Glomerular endothelial cell (primary cell): ENCODE data around the gene FGF22. TPM values are rescaled to one million over a fixed set of nuclear protein-coding genes. Genes with fewer than 3 reads are reported as not detected.
A peak's percentile ranks its signal among the peaks of the same experiment; 100 is the strongest.
"Not testable (repeated sequence)": the region's sequence is repeated elsewhere in the genome, so short reads cannot be mapped to it uniquely, and the experiment has no call there.

Experiments used
- DNase-seq: peaks from one replicate; pipeline ENCODE4 v3.0.0-alpha.2; 2011; ENCODE audit warnings: low read depth, low spot score; ENCODE audit errors: extremely low read depth
- total RNA-seq: library from RNA; depleted of rRNA; stranded (reverse); fragments of >200 nt; gene quantifications from 2 replicates; pipeline ENCODE4 v1.2.3, GENCODE V29; 2015

The FGF22 gene
- total RNA-seq, 1 donor from 2014 or later = 0.35 TPM

DNA sequence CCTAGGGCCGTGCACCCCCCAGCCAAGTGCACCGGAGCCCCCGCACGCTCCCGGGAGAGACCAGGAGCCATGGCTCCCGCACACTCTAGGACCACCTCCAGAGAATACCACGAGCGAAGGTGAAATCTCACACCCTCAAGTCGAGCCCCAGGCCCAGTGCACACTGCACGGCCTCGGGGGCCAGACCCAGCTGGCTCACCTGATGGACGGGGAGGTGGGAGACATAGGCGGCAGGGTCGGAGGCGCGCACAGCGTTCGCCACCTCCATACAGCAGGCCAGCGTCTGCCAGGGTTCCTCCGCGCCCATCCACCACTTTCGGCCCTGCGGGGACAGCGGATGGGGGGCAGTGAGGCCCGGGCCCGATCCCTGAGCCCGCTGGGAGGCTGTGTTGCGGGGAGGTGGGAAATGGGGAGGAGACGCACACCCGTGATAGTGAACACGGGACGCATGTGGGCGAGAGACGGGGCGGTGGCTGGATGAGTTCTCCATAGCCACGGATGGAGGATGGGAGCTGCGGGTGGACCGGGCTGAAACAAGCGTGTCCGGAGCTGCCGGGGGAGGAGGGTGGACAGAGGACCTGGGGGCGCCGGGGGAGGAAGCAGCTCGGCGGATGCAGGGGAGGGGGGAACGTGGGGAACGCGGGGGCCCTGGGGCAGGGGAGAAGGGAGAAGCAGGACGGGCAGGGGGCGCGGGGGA lies 19.4 kb upstream of the FGF22 start:
- no peak for DNase-seq

DNA sequence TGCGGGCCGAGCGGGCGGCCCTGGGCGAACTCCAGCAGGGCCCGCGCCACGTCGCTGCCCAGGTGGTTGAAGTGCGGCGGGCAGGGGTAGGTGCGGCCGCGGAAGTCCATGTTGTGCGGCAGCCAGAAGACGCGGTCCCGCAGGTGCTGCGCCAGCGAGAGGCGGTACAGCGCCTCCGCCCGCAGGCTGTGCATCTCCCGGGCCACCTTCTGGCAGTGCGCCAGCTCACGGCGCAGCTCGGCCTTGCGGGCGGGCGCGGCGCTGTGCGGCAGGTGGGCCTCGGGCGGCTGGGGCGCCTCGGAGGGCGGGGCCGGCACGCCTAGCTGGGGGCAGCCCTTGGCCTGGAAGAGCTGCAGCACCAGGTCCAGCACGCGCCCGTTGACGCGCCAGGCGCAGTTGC lies 18.5 kb upstream of the FGF22 start:
- not testable (repeated sequence) for DNase-seq

DNA sequence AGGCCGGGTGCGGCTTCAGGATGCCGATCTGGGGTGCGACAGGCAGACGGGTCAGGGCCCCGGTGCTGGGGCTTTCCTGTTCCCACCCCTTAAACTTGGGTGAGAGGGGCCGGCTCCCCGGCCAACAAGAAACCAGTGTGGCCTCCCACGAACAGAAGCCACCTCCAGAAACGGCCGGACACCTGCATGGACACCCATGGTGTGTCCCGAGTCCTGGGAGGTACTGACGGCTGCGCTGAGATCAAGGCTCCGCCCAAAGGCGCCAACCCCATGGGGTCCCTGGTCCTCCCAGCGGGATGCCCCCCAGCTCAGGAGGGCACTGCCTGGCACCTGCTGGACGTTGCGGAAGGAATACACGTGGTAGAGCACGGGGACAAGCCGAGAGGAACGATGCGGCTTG lies 17.9 kb upstream of the FGF22 start:
- no peak for DNase-seq

DNA sequence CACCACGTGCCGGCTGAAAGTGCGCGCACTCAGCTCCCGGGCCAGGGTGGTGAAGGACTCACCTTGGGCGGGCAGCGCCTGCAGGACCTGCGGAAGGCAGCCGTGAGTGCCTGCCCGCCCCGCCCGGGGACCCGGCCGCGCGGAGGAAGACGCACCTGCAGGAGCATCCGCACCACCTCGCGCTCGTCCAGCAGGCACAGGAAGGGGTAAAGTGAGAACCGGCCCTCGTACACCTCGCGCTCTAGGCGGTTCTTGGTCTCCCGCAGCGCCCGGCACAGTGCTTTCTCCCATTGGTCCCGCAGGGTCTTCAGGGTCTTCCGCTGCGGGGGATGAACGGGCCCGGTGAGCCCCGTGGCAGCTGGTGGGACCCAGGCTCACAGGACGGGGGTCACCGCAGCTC lies 17.0 kb upstream of the FGF22 start:
- DNase-seq = no peak

- no peak for DNase-seq
These were observed 16.3 kb upstream of the FGF22 start for GRCh38 chr19:623175-623916.

DNA sequence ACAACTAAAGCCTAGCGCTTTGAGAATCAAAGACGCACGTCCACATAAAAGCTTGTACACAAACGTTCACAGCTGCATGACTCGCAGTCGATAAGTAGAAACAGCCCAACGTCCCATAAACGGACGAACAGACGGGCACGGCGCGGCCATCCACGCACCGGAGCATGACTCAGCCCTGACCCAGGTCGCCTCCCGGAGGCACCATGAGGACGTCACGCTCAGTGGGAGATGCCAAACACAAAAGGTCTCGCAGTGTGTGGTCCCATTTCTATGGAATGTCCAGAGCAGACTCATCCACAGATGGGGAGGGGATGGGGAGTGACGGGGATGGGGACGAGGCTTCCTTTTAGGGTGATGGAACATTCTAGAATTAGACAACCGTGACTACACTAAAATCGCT lies 15.7 kb upstream of the FGF22 start:
- no peak for DNase-seq

- DNase-seq = no peak
These were observed 15.1 kb upstream of the FGF22 start for GRCh38 chr19:624433-625109.

DNA sequence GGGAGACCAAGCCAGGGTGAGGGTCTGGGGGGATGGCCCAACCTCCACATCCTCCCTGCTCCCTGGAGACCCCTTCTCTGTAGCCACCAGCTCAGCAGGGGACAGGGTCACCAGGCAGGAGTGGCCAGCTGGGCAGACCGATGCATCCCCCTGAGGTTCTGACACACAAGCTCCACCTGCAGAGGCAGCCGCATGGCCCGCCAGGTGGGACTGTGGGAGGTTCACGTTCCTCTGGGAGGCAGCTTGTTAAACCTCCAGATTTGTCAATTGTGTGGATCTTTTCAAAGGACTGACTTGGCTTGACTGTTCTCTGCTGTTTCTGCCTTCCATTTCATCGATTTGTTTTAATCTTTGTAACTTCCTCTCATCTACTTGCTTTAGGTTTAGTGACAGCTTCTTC lies 14.4 kb upstream of the FGF22 start:
- DNase-seq = no peak

DNA sequence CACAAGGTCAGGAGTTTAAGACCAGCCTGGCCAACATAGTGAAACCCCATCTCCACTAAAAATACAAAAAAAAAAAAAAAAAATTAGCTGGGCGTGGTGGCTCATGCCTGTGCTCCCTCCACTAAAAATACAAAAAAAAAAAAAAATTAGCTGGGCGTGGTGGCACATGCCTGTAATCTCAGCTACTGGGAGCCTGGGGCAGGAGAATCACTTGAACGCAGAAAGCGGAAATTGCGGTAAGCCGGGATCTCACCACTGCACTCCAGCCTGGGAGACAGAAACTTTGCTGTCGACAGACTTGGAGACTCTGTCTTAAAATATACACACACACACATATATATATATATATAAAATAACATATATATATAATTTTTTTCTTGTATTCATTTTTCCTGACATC lies 13.1 kb upstream of the FGF22 start:
- DNase-seq = not testable (repeated sequence)

DNA sequence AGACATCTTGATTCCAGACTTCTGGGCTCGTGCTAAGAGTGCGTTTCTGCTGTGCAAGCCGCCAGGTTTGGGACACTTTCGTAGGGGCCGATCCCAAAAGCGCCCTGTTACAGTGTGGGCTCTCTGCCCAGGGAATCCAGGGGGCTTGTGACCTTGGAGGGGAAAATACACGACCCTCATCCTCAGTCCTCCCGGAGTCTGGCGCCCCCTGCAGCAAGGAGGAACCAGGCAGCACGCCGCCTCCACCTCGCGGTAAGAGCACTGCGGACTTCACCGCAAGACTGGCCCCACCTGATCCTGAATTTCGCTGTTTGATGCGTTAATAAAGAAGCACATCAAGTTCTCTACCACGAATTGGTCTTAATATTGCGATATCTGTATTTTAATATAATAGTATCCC lies 11.5 kb upstream of the FGF22 start:
- DNase-seq = no peak

GRCh38 chr19:629515-629914 lies 10.2 kb upstream of the FGF22 start:
- not testable (repeated sequence) for DNase-seq

GRCh38 chr19:629961-630714 lies 9.5 kb upstream of the FGF22 start:
- no peak for DNase-seq

DNA sequence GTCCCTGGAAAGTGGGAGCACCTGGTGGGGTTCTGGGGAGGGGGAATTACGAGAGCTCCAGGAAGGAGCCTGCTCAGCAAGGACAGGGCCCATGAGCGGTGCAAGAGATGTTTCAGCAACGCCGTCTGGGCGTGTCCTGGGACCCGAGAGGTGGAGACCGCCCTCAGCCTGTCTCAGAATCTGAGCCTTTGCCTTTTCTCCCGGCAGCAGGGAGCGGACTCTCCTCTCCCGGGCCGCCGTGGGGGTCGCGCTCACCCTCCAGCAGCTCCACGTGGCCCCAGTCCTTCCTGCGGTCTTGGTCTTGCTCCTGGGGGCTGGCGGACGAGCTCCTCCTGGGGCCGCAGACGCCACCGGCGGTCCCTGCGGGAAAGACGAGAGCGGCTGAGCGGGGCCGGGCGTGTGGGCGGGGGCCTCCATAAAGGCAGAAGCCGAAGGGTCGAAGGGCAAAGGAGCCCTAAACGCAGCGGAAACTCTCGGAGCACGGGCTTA lies 7.1 kb upstream of the FGF22 start:
- DNase-seq = no peak

DNA sequence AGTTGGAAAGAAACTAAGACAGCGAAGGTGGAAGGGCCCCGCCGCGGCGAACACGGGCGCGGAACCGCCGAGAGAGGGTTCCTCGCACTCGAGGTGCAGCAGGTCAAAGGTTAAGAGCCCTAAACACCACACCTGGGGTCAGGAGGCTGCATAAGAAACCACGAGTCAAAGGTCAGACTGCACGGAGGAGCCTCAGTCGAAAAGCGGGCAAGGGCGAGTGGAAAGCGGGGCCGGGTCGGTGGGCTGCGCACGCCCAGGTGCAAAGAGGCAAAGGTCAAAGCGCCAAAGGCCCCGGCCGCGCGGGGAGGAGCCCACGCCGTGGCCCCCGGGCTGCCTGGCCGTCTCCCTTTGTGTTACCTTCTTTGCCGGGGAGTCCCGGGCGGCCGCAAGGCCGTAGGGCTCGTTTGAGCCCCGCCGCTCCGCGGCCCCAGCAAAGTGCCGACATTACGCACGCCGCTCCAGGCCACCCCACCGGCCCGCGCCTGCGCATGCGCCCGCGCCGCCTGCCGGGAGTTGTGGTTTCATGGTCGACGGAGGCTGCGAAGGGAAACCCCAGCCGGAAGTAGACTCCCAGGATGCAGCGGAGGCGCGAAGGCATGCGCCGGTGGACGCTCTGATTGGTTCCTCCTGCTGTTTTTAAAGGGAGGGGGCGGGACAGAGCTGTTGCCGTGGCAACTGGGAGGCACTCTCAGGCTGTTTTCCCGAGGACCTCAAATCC lies 6.5 kb upstream of the FGF22 start, which contains the start of gene POLRMT:
Gene POLRMT (minus strand): TSS at position 470 of the 718 bp plus-strand sequence. CDS start 25 bp downstream, at position 445.
- DNase-seq = peak; percentile 83

GRCh38 chr19:633786-634639 lies 5.7 kb upstream of the FGF22 start:
- DNase-seq = no peak

DNA sequence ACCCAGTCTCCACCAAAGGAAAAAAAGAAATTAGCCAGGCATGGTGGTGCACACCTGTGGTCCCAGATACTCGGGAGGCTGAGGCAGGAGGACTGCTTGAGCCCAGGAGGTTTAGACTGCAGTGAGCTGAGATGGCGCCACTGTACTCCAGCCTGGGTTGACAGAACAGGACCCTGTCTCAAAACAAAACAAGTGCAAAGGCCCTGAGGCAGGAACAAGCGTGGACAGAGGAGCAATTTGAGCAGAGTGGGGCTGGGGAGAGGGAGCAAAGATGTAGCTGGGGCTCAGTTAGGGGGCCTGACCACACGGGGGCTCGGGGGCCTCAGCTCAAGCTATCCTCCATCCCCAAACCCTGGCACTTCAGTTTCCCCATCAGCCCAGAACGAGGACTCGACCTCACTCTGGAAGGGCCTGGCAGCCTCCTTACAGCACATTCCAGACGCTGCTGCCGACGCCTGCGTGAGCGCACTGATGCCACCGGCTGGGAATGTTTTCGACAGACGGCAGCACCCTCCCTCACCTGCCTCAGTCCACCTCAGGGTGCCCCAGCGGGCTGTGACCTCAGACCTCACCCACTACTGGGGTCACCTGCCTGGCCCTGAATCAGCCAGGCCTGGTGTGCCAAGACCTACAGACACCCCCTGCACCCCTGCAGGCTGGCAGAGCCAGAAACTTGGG lies 4.6 kb upstream of the FGF22 start:
- DNase-seq = no peak

GRCh38 chr19:638906-639252 lies 800 bp upstream of the FGF22 start:
- DNase-seq = no peak

- no peak for DNase-seq
These were observed 481 bp downstream of the FGF22 start for GRCh38 chr19:640161-640558.
